IMR-90 (cell line): ENCODE measurements around the gene ANK3. TPM values are rescaled to one million over a fixed set of nuclear protein-coding genes. Genes with fewer than 3 reads are reported as not detected.

Experiments used
- ATAC-seq: fragments of 200-7000 bp; cut with Tn5 transposase; 2 replicates; pipeline ENCODE4 v1.9.1; 2020; ENCODE audit warnings: low read depth, mild to moderate bottlenecking, moderate library complexity
- BruUV-seq: library from RNA; stranded (reverse); fragments of 400-500 nt; replicated peaks from 2 replicates; lab custom pipeline; 2021; lab: Mats Ljungman, UMichigan
- CTCF ChIA-PET: fragments of 300-600 bp; formaldehyde crosslinking; extraction: SDS; loops from one replicate; lab custom pipeline; 2021; ENCODE audit warnings: antibody characterized with exemption; lab: Yijun Ruan, JAX
- POLR2A ChIA-PET: fragments of 300-600 bp; sonication (Branson Sonifier 250); formaldehyde crosslinking; loops from one replicate; lab custom pipeline; 2022; ENCODE audit warnings: antibody characterized with exemption; ENCODE audit not compliant: unreplicated experiment; lab: Charles Lee
- DNase-seq: peaks from one replicate; pipeline ENCODE4 v3.0.0; 2013
- H2AFZ ChIP-seq: replicated peaks from 2 replicates; pipeline ENCODE3; 2013; ENCODE audit warnings: low read length, mild to moderate bottlenecking; ENCODE audit not compliant: poor library complexity
- H2AK5ac ChIP-seq: 2 replicates; pipeline ENCODE4 v1.6.1; 2013; ENCODE audit warnings: low read depth, low read length, inconsistent platforms
- H2AK9ac ChIP-seq: replicated peaks from 2 replicates; pipeline ENCODE3; 2013; ENCODE audit warnings: mild to moderate bottlenecking, low read depth, low read length, moderate library complexity; ENCODE audit not compliant: poor library complexity
- H2BK120ac ChIP-seq: 2 replicates; pipeline ENCODE4 v1.6.1; 2013; ENCODE audit warnings: low read depth, low read length, inconsistent platforms
- H2BK15ac ChIP-seq: 3 replicates; pipeline ENCODE4 v1.6.1; 2013; ENCODE audit warnings: low read depth, low read length, inconsistent platforms
- H2BK20ac ChIP-seq: 2 replicates; pipeline ENCODE4 v1.6.1; 2013; ENCODE audit warnings: low read depth, mild to moderate bottlenecking, inconsistent platforms, low read length, moderate library complexity
- H2BK5ac ChIP-seq: 2 replicates; pipeline ENCODE4 v1.6.1; 2013; ENCODE audit warnings: mild to moderate bottlenecking, low read depth, low read length, inconsistent platforms; ENCODE audit not compliant: poor library complexity, severe bottlenecking
- H3K14ac ChIP-seq: replicated peaks from 2 replicates; pipeline ENCODE4 v1.6.1; 2013; ENCODE audit warnings: low read depth, low read length, inconsistent platforms
- H3K18ac ChIP-seq: 2 replicates; pipeline ENCODE4 v1.6.1; 2013; ENCODE audit warnings: low read depth, low read length, control low read depth
- H3K23ac ChIP-seq: 2 replicates; pipeline ENCODE4 v1.6.1; 2013; ENCODE audit warnings: low read depth, low read length, inconsistent platforms
- H3K27ac ChIP-seq: 2 replicates; pipeline ENCODE4 v1.5.1; 2013; ENCODE audit warnings: mild to moderate bottlenecking, control low read depth, low read length; ENCODE audit not compliant: insufficient read depth
- H3K27me3 ChIP-seq: 2 replicates; pipeline ENCODE4 v1.6.1; 2013; ENCODE audit warnings: low read length; ENCODE audit not compliant: control insufficient read depth, insufficient read depth
- H3K36me3 ChIP-seq: 2 replicates; pipeline ENCODE4 v1.6.1; 2013; ENCODE audit warnings: low read length, mixed read lengths; ENCODE audit not compliant: control insufficient read depth, insufficient read depth
- H3K4ac ChIP-seq: 2 replicates; pipeline ENCODE4 v1.6.1; 2013; ENCODE audit warnings: low read depth, low read length, inconsistent platforms
- H3K4me1 ChIP-seq: 2 replicates; pipeline ENCODE4 v1.6.1; 2013; ENCODE audit warnings: low read length, mixed read lengths; ENCODE audit not compliant: control insufficient read depth, insufficient read depth
- H3K4me2 ChIP-seq: 2 replicates; pipeline ENCODE4 v1.6.1; 2013; ENCODE audit warnings: low read depth, mild to moderate bottlenecking, control low read depth, low read length, moderate library complexity
- H3K4me3 ChIP-seq: 2 replicates; pipeline ENCODE4 v1.5.1; 2013; ENCODE audit warnings: low read depth, mild to moderate bottlenecking, control low read depth, low read length, moderate library complexity; ENCODE audit not compliant: insufficient read depth
- H3K56ac ChIP-seq: 2 replicates; pipeline ENCODE4 v1.6.1; 2013; ENCODE audit warnings: low read length, inconsistent platforms; ENCODE audit not compliant: insufficient read depth; ENCODE audit errors: extremely low read depth
- H3K79me1 ChIP-seq, 2 experiments: 2 replicates each; pipeline ENCODE4 v1.6.1; 2013; ENCODE audit warnings: low read length in 2 of 2, inconsistent platforms in 1 of 2, low read depth in 1 of 2
- H3K9ac ChIP-seq: 2 replicates; pipeline ENCODE4 v1.6.1; 2013; ENCODE audit warnings: low read depth, low read length, control low read depth
- H3K9me1 ChIP-seq: 2 replicates; pipeline ENCODE4 v1.6.1; 2013; ENCODE audit warnings: low read length, inconsistent platforms; ENCODE audit not compliant: insufficient read depth
- H3K9me3 ChIP-seq: 2 replicates; pipeline ENCODE4 v1.6.1; 2013; ENCODE audit warnings: low read length; ENCODE audit not compliant: control insufficient read depth, insufficient read depth
- H4K20me1 ChIP-seq: 2 replicates; pipeline ENCODE4 v1.6.1; 2013; ENCODE audit warnings: low read length, inconsistent platforms; ENCODE audit not compliant: insufficient read depth
- H4K5ac ChIP-seq: 2 replicates; pipeline ENCODE4 v1.6.1; 2013; ENCODE audit warnings: mild to moderate bottlenecking, low read depth, low read length, control low read depth
- H4K8ac ChIP-seq, 2 experiments: 2 replicates each; pipeline ENCODE4 v1.6.1; 2013; ENCODE audit warnings: low read depth in 2 of 2, low read length in 2 of 2, control low read depth in 1 of 2, inconsistent platforms in 1 of 2
- H4K91ac ChIP-seq: 2 replicates; pipeline ENCODE4 v1.6.1; 2013; ENCODE audit warnings: low read depth, low read length, inconsistent platforms; ENCODE audit not compliant: insufficient read depth
- BHLHE40 ChIP-seq: fragments of 150-350 bp; IDR thresholded peaks from 2 replicates; pipeline ENCODE4 v1.6.1; 2016; ENCODE audit warnings: mild to moderate bottlenecking, low read depth, low read length
- CHD1 ChIP-seq: IDR thresholded peaks from 2 replicates; pipeline ENCODE4 v1.6.1; 2012; ENCODE audit warnings: low read depth, low read length, improper control_type of control experiment
- MAFK ChIP-seq: IDR thresholded peaks from 2 replicates; pipeline ENCODE4 v1.6.1; 2012; ENCODE audit warnings: low read depth, low read length, improper control_type of control experiment
- MAZ ChIP-seq: IDR thresholded peaks from 2 replicates; pipeline ENCODE4 v1.6.1; 2012; ENCODE audit warnings: low read depth, mild to moderate bottlenecking, low read length, improper control_type of control experiment, moderate library complexity, borderline replicate concordance
- MXI1 ChIP-seq: IDR thresholded peaks from 2 replicates; pipeline ENCODE4 v1.6.1; 2012; ENCODE audit warnings: low read depth, mild to moderate bottlenecking, low read length, moderate library complexity, borderline replicate concordance
- NFE2L2 ChIP-seq: fragments of 150-350 bp; IDR thresholded peaks from 2 replicates; pipeline ENCODE4 v1.6.1; 2016; ENCODE audit warnings: low read depth, mild to moderate bottlenecking, low read length
- POLR2A ChIP-seq: IDR thresholded peaks from 2 replicates; pipeline ENCODE4 v1.6.1; 2012; ENCODE audit warnings: mild to moderate bottlenecking, low read depth, low read length
- RAD21 ChIP-seq: IDR thresholded peaks from 2 replicates; pipeline ENCODE4 v1.6.1; 2012; ENCODE audit warnings: low read length, improper control_type of control experiment
- RFX5 ChIP-seq: IDR thresholded peaks from 2 replicates; pipeline ENCODE4 v1.8.0; 2012; ENCODE audit warnings: low read depth, mild to moderate bottlenecking, low read length, moderate library complexity
- WGBS, 2 experiments: methylation state at CpG; one replicate each; pipeline versions ENCODE4 v1.1.5 to v1.1.7; 2013; ENCODE audit warnings: missing lambda C conversion rate in 2 of 2; ENCODE audit not compliant: insufficient read length in 1 of 2; ENCODE audit errors: extremely low coverage in 2 of 2; 5-methylcytosine and 5-hydroxymethylcytosine counted together
- dilution Hi-C: fragments of 300-500 bp; cut with HindIII; formaldehyde crosslinking; loops from one replicate; pipeline ENCODE4 v1.14.3; 2018; ENCODE audit warnings: low sequenced_read_pairs; ENCODE audit not compliant: unreplicated experiment
- in situ Hi-C: fragments of 300-500 bp; cut with MboI; formaldehyde crosslinking; loops from 3 replicates; pipeline ENCODE4 v1.14.3; 2019; ENCODE audit warnings: low sequenced_read_pairs, inconsistent platforms, mixed read lengths
- intact Hi-C: fragments of 100-400 bp; cut with micrococcal nuclease; formaldehyde crosslinking; loops from 2 replicates; pipeline ENCODE4 v1.10.0; 2022
- polyA plus RNA-seq, 3 experiments: library from polyadenylated mRNA; depleted of rRNA; stranded (reverse); fragments of >200 nt; gene quantifications; 2 replicates each; pipeline ENCODE4 v1.2.3, GENCODE V29; 2012; ENCODE audit warnings: low replicate concordance in 1 of 3
- total RNA-seq: library from RNA; depleted of rRNA; stranded (reverse); fragments of >200 nt; gene quantifications from 2 replicates; pipeline ENCODE4 v1.2.3, GENCODE V29; 2012
- TF ChIP-seq, protein P1 (sequence below): fragments of 150-350 bp; IDR thresholded peaks from 2 replicates; pipeline ENCODE4 v1.6.1; 2017; ENCODE audit warnings: mild to moderate bottlenecking, antibody characterized with exemption, low read length, low read depth

ANK3 gene
- total and polyA plus RNA-seq, 2 of the 4 experiments (the other 2 are of a cell fraction) = 0.63 to 1.8 TPM

DNA sequence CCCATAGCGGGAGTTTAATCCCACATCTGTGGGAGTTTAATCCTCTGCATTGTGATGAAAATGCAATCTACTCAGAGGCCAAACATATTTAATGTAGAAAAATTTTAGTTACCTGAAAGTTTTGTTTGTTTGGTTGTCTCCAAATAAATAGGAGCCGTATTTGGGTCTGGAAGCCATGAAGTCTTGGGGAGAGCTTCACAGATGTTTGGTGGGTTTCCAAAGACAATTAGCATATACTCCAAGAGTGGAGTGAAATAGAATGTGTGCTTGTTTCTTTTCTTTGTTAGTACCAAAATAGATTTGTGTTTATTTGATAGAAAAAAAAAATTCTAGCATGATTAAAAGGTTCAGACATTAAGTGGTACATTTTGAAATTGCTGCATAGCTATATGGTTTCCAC is 50.9 kb downstream of the ANK3 start:
- H4K91ac ChIP-seq = no peak overlapping the region
- no peaks in the 10 kb centered on the region for H3K36me3 ChIP-seq
- no peak overlapping the region for H2BK15ac ChIP-seq
- no peak overlapping the region for H3K4me3 ChIP-seq
- H3K27ac ChIP-seq = no peak overlapping the region
- no peak overlapping the region for H3K4ac ChIP-seq
- no peaks in the 10 kb centered on the region for H3K79me1 ChIP-seq
- no peak overlapping the region for H3K4me2 ChIP-seq
- no peak overlapping the region for H2BK5ac ChIP-seq
- intact Hi-C loops = no loop called here
- H2BK20ac ChIP-seq = no peak overlapping the region
- H3K9me3 ChIP-seq = no peaks in the 10 kb centered on the region
- ChIA-PET POLR2A (no interaction called here), CTCF (interaction anchor here (0.6 to 1.0 kb wide), 2 partner anchors 12 to 84 kb away, joined by 3 to 4 read pairs; no protein-coding TSS in a partner anchor)
- no peak overlapping the region for H2AFZ ChIP-seq
- DNase-seq (no peak), ATAC-seq (no peak)
- H3K23ac ChIP-seq = no peak overlapping the region
- no peak overlapping the region for H3K56ac ChIP-seq
- WGBS, 2 experiments = no CpG with 5 or more reads among the region's 2 CpGs
- dilution Hi-C loops = no loop called here
- no peak overlapping the region for H2AK5ac ChIP-seq
- no peak overlapping the region for H2AK9ac ChIP-seq
- H4K5ac ChIP-seq = no peak overlapping the region
- peaks cover 9% of the 10 kb centered on the region for H3K4me1 ChIP-seq
- in situ Hi-C loops = no loop called here
- H3K14ac ChIP-seq = no peak overlapping the region
- BruUV-seq = no TSS peak
- H4K8ac ChIP-seq = no peak overlapping the region
- H3K9me1 ChIP-seq = peaks cover 2% of the 10 kb centered on the region; the same call in 1 of the 2 replicates
- no peak overlapping the region for H2BK120ac ChIP-seq
- TF ChIP-seq BHLHE40 (no peak), NFE2L2 (no peak), POLR2A (no peak), RAD21 (no peak), MAZ (no peak), MAFK (no peak), CHD1 (no peak), MXI1 (no peak), RFX5 (no peak)
- TF ChIP-seq, protein P1, sequence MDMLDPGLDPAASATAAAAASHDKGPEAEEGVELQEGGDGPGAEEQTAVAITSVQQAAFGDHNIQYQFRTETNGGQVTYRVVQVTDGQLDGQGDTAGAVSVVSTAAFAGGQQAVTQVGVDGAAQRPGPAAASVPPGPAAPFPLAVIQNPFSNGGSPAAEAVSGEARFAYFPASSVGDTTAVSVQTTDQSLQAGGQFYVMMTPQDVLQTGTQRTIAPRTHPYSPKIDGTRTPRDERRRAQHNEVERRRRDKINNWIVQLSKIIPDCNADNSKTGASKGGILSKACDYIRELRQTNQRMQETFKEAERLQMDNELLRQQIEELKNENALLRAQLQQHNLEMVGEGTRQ = no peak
- H4K20me1 ChIP-seq = no peaks in the 10 kb centered on the region
- H3K27me3 ChIP-seq = no peaks in the 10 kb centered on the region
- no peak overlapping the region for H3K9ac ChIP-seq
- H3K18ac ChIP-seq = no peak overlapping the region
